NCI-H1417 treated with DMSO at 0.1 percent for 48 hours (cell line): ENCODE results near the gene NCOR1.
"Not testable (repeated sequence)": the region's sequence is repeated elsewhere in the genome, so short reads cannot be mapped to it uniquely, and the experiment has no call there.

Experiments
- DNase-seq: peaks from one replicate; lab custom pipeline; 2025; lab: John Stamatoyannopoulos, UW

NCOR1 gene

DNA sequence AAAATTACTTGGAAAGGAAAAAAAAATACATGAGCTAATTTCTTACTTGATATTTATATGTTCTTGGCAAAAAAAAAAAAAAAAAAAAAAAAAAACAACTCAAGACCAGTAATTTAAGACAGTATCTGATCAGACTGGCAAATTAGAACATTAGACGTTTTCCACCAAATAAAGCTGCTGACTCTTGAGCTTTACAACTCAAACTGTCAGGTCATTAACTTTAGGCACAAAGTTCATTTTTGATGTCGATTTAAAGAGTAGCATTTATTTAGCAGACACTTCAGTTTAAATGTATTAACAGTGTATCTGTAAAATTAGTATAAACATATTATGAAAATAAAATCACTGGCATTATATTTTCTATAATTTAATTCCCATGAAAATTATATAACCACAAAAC lies 66.7 kb downstream of the NCOR1 start:
- DNase-seq = no peak

DNA sequence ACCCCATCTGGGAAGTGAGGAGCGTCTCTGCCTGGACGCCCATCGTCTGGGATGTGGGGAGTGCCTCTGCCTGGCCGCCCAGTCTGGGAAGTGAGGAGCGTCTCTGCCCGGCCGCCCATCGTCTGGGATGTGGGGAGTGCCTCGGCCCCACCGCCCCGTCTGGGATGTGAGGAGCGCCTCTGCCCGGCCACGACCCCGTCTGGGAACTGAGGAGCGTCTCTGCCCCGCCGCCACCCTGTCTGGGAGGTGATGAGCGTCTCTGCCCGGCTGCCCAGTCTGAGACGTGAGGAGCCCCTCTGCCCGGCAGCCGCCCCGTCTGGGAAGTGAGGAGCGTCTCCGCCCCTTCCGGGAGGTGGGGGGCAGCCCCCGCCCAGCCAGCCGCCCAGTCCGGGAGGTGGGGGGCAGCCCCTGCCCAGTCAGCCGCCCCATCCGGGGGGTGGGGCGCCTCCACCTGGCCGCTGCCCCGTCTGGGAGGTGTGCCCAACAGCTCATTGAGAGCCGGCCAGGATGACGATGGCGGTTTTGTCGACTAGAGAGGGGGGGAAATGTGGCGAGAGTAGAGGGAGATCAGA lies 69.9 kb downstream of the NCOR1 start:
- not testable (repeated sequence) for DNase-seq

DNA sequence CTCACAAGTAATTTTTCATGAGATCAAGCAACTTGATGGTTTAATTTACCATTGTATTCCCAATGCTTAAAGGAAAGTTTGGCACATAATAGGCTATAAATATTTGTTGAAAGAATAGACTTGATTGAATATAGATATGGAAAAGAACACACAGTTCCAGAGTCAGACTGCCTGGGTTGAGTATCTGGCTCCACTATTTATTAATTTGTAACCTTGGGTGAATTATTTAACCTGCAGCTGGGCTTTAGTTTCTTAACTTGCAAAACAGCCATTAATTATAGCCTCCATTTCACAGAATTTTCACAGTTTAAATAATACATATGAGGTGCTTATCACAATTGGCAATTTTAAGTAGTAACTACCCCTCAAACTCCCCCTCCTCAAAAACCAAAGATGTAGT lies 73.6 kb downstream of the NCOR1 start:
- no peak for DNase-seq

DNA sequence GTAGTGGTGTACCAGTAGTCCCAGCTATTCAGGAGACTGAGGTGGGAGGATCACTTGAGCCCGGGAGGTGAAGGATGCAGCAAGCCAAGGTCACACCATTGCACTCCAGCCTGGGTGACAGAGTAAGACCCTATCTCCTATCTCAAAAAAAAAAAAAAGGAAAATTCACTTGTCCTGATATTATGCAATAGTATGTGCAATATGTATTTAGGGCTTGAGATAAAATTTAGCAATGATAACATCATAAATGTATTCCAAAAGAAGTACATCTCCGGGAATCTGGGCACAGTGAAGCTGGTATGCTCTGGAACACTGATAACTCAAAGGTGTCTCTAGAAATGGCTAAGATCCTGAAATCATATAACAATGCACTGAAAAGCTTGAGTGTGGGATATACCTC lies 74.5 kb downstream of the NCOR1 start:
- no peak for DNase-seq

DNA sequence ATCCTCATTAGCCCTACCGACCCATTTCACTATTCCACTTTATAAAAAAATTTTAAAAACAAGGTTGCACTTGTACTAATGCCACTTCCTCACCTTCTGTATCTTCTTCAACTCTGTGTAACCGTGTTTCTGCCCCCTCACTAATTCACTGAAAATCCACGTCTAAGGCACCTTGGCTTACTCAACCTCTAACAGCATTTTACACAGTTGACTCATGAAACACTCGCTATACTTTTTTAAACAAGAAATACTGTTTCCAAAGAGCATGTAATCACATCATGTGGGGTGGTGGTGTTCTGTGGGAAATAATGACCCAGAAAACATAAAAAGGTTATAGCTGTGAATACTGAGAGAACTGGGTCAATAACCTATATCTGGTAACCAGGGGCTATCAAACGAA lies 79.9 kb downstream of the NCOR1 start:
- DNase-seq = no peak

DNA sequence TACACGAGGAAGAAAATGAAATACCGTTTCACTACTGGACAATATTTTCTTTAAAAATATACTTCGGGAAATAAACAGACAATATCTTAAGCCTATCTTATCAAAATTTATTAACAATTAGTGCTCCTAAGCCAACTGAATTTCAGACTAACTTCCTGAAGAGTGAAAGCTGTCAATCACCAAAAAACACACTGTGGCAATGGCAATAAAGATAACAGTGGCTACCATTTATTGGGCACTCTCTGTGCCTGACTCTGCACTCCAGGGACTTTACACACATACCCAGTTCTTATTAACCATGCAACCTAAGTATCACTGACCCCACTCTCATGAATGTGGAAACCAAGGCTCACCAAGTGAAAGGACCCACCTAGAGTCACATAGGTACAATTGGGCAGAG lies 83.7 kb downstream of the NCOR1 start:
- DNase-seq = no peak

DNA sequence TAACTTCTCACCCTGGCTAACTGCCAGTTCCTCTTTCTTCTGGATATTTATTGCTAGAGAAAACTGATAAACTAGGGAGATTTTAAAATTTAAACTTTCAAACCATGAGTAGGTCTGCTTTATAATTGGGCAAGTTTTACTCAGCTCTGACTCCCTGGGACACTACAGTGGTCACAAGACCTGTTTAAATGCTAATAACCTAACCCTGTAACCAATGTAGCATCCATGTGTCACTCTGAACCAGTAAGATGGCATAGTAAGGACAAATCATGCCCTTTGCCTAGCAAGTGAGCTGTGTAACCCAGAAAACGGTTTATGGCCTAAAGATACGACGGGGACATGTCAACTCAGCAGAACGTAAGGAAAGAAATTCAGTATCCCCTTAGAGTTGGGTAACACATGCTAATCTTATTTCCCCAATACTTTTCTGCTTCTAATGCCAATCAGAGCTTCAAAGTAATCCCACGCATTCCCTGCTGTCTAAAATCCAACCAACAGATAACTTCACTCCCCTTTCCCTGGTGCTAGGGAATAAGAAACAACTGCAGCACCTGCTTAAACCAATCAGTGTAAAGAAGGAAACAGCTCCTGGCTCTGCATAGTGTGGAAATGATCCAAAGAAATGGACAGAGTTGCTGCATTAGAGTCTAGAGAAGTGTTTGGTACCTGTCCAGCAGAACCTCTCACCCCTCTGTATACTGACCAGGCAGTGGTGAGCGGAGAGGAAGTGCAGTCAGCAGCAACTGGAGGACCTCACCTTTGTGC lies 85.7 kb downstream of the NCOR1 start:
- DNase-seq = no peak

DNA sequence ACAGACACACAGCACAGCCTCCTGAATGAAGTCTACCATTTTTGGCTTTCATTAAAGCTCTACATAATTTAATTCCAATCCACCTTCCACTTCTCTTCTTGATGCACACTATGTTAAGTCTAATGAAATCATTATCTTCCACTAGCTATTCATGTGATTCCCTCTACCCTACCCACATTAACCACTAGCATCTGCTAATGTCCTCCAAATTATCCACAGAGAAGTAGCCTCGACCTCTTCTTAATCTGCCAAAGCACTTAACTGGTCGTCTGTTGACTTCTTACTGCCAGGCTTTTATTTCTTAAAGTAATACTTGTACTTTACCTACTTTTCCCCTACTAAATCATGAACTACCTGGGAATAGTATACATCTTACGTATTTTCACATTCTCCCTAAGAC lies 91.8 kb downstream of the NCOR1 start:
- DNase-seq = no peak

DNA sequence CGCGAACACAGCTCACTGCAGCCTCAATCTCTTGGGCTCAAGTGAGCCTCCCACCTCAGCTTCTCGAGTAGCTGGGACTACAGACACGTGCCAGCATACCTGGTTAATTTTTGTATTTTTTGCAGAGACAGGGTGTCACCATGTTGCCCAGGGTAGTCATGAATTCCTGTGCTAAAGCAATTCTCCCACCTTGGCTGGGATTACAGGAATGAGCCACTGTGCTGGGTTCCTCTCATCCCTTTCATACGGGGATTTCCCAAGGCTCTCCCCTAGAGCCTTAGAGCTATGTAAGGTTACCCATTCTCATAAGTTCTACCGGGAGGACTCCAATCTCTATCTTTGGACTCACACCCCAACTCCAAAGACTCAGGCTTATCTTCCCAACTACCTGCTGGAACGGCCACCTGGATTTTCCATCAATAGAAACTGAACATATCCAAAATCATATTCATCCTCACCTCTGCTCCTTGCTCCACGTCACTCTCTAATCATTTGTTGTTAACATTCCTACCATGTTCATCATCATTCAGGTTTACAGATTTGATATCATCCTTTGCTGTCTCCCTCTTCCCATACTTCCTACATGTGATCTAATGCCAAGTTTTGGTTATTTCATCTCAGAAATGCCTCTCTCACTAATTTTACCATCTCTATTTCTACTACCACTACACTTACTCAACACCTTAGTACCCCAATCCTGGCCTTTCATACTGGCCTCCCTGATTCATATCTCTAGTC lies 92.5 kb downstream of the NCOR1 start:
- DNase-seq = no peak

DNA sequence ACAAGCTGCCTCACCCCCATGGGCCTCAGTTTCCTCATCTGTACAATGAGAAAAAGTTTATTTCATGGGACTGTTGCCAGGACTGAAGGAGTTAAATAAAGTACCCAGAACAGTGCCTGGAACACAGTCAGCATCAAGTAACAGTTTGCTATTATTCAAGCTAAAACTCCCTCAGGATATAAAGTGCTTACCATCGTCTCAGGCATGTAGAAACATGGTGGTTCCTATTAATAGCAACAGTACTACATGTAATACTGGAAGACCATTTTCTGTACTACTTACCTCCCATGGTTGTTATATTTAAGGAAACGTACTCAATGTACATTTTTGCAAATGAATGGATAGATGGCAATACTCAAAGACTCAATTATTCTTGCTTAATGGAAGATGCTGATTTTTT lies 93.4 kb downstream of the NCOR1 start:
- DNase-seq = no peak

DNA sequence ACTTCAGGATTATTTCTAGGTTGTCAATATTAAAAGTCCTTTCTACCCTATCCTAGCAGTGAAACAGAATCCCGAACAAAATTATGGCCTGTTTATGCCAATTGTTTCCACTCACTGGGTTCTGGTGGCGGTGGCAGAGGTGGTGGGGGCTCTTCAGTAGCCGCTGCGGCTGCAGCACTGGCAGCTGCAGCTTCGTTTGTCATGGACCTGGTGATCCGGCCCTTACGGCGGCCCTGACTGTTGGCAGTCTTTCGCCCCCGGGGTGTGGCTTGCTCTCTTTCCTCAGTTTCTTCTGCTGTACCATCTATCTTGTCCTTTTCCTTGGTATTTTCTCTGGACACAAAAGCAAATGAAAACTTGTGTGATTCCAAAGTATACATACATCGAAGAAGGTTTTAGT lies 94.4 kb downstream of the NCOR1 start:
- DNase-seq = no peak

DNA sequence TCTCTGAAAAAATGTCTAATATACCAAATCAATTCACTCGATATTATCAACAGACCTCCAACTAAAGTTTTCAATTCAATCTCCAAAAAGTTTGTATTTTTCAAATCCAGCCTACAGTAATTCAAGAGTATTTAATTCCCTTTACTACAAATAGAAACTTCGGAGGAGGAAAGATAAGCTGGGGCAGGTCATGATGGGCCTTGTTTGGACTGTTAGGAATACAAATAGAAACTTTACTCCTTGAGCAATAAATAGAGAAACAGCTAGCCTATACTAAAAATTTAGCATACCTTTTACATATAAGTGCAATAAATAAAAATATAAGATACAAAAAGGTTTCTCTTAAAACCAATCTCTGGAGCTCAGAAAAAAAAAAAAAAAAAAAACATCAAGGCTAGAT lies 98.2 kb downstream of the NCOR1 start:
- DNase-seq = no peak

DNA sequence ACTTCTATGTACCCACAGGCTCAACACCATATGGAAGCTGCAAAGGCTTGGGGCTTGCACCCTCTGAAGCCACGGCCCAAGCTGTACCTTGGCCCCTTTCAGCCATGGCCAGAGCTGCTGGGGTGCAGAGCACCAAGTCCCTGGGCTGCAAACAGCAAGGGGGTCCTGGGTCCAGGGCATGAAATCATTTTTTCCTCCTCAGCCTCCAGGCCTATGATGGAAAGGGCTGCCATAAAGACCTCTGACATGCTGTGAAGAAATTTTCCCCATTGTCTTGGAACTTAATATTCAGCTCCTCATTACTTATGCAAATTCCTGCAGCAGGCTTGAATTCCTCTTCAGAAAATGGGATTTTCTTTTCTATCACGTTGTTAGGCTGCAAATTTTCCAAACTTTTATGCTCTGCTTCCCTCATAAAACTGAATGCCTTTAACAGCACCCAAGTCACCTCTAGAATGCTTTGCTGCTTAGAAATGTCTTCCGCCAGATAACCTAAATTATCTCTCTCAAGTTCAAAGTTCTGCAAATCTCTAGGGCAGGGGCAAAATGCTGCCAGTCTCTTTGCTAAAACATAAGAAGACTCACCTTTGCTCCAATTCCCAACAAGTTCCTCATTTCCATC lies 100.1 kb downstream of the NCOR1 start:
- not testable (repeated sequence) for DNase-seq

DNA sequence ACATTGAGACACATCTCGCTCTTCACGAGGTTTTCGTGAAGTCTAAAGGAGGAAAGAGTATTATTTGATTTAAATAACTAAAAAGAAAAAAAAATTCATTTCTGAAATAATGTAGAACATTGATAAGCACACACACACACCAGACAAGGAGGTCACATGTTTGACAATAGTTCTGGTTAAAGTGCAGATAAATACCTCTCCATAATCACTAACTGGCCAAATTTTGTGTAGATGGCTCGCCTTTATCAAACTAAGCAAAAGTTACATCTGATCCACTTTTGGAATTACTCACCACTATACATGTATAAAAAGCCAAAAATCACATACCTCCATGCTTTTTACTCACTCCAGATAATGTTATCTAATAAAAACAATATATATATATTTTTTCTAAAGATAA lies 106.5 kb downstream of the NCOR1 start:
- DNase-seq = no peak

DNA sequence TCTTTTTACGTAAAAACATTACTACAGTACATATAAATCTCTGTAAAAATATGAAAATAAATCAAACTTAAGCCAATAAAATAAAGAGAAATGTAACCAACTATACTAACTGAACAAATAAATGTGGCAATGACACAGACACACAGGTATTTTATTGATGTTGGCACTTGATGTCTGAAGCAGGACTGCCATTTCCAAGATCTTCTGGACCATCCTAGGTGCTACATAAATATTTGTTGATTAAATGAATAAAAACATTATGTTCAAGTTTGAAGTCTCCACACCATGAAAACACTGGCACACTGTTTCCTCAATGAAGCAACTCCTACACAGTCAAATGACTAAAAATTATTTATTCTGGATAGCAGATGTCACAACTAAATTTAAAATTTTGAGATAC lies 106.9 kb downstream of the NCOR1 start:
- no peak for DNase-seq

DNA sequence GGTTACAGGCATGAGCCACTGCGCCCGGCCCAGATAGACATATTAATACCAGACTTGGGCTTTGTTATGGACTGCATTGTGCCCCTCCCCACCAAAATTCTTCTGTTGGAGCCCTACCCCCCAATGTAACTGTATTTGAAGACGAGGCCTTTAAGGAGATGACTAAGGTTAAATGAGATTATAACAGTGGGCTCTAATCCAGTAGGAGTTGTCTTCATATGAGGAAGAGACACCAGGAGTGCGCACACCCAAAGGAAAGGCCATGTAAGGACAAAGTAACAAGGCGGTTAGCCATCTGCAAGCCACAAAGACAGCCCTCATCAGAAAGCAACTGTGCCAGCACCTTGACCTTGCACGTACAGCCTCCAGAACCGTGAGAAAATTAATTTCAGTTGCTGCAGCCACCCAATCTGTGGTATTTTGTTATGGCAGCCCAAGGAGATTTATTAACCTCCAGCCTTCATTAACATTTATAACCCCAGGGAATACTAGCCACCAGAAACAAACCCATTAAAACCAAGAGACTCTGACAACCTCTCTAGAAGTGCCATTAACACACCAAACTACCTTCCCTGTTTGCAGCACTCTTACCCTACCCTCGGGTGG lies 108.1 kb downstream of the NCOR1 start:
- DNase-seq = no peak

DNA sequence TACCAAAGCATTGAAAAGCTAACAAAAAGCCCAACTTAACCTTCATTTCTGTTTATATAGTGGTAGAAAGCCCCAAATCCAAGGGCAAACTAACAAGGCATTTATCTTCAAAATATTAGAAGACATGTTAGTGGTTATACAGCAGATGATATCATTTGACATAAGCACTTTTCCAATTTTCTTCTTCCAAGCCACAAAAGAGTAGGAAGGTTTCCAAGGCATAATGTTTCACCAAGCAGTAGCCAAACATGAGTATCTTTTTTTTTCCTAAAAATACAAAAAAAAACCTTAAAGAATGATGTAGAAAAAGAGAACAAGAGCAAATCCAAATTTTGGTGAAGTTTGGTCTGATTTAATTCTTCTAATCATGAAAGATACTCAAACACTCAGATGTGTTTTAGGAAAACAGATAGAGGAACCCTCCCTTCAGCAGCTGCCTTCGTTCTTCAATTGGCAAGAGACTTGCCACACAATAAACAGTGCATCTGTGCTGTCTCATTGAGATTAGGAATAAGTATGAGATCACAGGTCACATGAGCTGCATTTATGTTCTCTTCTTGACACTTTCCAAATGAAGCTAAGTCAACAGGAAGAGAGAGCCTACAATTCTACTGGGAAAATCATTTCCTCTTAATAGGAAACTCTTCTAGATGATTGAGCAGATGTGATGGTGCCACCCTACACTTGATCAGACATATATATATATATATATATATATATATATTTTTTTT lies 109.0 kb downstream of the NCOR1 start:
- DNase-seq = no peak

DNA sequence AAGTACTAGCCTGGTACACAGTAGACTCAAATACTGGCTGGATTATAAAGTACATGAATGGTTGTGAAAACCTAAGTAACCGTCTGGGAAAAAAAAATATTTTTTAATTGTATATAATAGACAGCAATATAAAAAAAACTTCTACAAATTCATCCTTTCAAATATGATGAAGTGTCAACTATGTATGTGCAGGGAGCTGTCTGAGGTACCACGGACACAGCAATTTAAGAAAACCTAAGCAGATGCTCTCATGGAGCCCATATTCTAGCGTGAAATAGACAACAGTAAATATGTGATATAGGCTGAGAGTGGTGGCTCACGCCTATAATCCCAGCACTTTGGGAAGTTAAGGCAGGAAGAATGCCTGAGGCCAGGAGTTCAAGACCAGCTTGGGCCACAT lies 111.1 kb downstream of the NCOR1 start:
- DNase-seq = no peak

DNA sequence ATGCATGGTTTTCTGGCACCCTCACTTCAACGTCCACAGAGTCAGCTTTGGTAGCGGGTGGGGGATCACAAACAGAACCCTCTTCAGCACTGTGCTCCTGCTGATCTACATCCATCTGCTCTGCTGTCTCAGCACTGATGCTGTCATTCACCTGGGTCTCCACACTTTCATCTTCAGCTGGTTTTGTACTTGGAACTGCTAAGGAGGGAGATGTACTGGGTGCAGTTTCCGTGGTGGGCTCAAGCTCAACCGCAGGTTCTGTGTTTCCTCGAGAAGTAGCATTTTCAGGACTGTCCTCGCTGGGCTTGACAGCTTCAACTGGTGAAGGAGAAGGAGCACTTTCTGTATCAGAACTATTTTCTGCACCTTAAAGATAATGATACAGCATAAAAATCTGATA lies 113.9 kb downstream of the NCOR1 start:
- no peak for DNase-seq

DNA sequence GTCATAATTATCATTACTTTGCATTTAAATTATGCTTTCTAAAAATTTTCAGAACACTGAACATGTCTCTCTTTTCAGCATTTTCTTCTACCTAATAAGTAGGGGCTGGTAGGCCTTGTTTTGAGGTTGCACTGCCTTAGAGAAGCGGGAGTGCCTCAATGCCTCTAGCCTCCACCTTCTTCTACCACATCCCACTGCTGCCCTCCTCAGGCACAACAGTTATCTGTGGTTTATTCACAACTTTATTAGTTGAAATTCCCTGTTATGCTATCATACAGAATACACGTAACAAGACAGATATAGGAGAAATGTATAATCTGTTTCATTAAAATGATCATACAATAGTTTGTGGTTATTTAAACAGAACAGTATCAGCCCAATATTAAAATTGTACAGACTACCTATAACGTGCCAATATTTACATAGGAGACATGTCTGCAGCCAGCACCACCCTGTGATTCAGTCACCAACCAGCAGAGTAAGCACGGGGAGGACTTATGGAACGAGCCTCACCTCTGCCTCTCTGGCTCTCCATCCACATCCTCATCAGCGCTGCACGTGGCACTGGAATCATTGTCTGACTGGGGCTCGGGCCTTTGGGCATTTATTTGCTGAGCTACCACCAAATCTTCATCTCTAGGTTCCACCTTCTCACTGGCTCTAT lies 114.5 kb downstream of the NCOR1 start:
- DNase-seq = no peak

DNA sequence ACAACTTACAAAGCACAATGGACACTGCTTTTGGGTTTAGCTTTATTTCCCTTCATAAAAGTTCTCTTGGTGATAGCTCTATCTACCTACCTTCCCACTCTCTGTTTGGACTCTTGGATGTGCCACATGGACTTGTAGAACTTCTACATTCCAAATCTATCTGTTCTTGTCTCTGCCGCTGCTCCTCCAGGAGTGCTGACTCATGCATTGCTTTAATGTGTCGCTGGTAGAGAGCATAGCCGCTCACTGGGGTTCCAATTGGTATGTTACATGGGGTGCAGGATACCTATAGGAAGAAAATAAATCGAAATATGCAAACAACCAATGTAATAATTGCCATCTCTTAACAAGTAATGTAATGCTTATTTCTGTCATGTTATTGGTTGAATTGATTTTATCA lies 123.6 kb downstream of the NCOR1 start:
- no peak for DNase-seq
